NCI-H128 (cell line): ENCODE data around the gene RAD51D.
"Not testable (repeated sequence)": the region's sequence is repeated elsewhere in the genome, so short reads cannot be mapped to it uniquely, and the experiment has no call there.

ENCODE experiments used
- DNase-seq: peaks from one replicate; lab custom pipeline; 2025; ENCODE audit not compliant: unreplicated experiment; lab: John Stamatoyannopoulos, UW

The RAD51D gene

GRCh38 chr17:35095741-35096140 lies 23.9 kb downstream of the RAD51D start:
- DNase-seq: no peak

DNA sequence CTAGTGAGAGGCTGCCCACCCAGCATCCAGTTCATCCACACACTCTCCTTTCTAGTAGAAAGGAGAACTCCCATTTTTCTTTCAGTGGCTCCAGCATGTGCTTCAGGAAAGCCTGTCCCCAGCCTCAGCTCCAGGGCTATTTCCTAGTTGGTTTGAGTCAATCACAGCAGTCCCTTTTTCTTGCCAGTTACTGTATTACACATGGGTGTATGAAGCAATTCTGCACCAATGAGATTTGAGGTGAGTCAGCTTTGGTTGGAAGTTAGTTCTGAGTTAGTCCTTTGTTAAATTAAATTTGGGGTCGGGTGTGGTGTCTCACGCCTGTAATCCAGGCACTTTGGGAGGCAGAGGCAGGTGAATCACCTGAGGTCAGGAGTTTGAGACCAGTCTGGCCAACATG lies 24.8 kb downstream of the RAD51D start:
- DNase-seq: no peak

DNA sequence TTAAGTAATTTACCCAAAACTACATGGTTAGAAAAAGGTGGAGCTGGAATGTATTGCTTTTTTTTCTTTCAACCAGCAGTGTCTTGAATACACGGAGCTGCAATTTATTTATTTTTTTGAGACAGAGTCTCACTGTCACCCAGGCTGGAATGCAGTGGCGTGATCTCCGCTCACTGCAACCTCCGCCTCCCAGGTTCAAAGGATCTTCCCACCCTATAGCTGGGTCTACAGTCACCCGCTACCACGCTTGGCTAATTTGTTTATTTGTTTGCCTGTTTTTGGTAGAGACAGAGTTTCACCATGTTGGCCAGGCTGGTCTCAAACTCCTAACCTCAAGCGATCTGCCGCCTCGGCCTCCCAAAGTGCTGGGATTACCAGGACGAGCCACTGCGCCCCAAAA lies 29.0 kb downstream of the RAD51D start:
- not testable (repeated sequence) for DNase-seq

GRCh38 chr17:35089586-35090296 lies 29.9 kb downstream of the RAD51D start:
- no peak for DNase-seq

GRCh38 chr17:35088881-35089585 lies 30.6 kb downstream of the RAD51D start:
- DNase-seq: peak; percentile 17

DNA sequence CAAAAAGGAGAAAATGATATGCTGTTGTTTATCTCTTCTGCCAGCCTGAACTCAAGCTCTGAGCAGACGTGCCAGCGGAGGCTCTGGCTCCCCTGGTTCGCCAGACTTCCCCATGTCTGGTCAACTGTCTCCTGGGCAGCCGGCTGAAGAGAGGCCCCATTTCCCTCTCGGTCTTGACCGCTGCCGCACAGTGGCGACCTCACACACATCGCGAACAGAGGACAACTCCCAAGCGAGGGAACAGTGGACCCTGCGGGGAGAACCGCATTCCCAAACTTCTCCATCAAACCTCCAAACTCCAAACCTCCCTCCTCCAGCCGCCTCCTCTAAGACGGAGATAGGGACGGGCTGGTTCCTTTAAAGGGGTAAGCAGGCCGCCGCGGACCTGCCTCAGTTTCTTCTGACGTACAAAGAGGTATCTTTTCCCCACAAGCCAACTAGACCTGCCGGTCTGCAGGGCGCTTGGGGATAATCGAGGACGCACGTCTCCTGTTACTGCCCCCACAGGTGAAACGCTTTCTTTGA lies 31.2 kb downstream of the RAD51D start:
- DNase-seq: no peak

DNA sequence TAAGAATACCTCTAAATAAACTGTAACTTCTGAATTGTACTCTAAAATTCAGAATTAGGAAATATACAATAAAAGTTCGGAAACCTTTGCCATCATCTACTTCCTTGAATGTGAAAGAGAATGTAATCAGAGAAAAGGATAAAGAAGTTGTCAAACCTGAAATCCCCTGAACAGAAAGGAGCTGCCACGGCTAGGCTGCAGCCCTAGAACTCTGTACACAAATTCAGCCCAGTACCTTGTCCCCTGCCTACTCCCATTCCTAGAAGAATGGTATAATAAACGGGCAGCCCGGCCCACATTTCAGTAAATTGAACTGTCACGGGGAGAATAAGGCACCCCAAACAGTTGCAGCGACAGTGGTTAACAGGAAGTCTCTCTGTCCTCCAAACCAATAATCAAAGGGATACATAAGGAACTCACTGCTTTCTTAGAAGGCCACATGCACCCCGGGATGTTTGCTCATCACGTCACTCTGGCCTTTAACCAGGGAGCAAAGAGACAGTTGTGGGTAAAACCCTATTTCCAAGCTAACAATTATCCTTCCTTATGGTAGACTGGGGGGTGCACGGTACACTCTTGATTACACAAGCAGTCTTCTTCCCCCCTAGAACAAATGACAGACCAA lies 31.8 kb downstream of the RAD51D start:
- no peak for DNase-seq

- no peak for DNase-seq
Observed at GRCh38 chr17:35086931-35087573, 32.6 kb downstream of the RAD51D start.

GRCh38 chr17:35086164-35086563 lies 33.5 kb downstream of the RAD51D start:
- no peak for DNase-seq

GRCh38 chr17:35084987-35085386 lies 34.7 kb downstream of the RAD51D start:
- no peak for DNase-seq

DNA sequence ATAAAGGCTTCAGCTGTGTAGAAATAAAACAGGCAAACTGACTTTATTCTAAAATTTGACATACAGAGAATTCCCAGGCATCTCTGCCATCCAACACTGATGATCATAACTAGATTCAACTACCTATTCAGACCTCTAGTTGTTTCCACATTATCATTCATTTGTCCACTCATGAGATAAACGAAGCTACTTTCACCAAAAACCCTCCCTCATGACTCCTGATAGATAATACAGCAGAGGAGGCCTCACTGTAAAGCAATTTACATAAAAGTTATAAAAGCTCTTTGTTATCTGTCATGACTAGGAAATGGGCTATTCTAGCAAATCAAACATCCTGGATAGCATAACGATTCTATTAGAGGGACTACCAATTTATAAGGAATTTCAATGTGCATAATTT lies 36.6 kb downstream of the RAD51D start:
- DNase-seq: no peak

DNA sequence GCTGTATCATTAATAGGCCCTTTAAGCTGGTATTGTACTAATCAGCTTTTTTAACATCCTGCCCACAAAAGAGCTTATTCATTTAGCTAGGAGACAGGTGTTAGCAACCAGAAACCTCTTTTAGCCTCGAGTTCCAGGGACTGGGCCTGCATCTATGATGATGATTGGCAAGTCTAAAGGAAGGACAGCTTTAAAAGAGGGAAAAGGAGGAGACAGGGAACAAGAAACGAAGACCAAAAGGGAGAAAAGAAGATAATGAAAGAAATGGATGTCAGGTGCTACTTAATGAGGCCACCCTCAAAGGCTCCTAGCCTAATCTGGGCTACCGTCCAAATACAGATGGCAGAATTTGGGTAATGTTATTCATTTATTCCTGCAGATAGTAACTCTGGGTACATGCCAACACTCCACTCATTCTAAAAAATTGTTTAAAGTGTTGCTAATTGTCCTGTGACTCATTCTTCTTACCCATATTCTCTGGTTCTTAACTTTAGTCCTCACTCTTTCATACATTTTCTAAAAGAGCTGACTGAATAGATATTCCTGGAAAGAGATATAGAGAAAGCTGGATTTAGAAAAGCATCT lies 37.5 kb downstream of the RAD51D start:
- DNase-seq: no peak

GRCh38 chr17:35081638-35082037 lies 38.0 kb downstream of the RAD51D start:
- DNase-seq: no peak

DNA sequence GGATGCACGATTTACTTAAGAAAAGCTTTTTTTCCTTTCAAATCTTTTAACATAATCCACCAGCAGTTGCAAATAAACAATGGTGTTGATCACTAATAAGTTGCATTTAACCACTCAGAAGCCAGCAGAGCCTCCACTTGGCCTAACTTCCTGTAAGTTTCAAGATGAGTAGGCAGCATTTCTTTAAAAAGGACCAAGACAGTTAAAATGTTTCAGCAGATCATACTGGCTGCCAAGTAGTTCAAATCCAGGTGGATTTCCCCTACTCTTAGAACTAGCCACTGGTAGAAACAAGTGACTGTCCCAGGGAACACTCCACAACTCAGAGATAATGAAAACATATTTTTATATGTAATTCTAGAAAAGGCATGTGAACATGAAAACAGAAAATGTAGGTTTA lies 39.1 kb downstream of the RAD51D start:
- DNase-seq: no peak

DNA sequence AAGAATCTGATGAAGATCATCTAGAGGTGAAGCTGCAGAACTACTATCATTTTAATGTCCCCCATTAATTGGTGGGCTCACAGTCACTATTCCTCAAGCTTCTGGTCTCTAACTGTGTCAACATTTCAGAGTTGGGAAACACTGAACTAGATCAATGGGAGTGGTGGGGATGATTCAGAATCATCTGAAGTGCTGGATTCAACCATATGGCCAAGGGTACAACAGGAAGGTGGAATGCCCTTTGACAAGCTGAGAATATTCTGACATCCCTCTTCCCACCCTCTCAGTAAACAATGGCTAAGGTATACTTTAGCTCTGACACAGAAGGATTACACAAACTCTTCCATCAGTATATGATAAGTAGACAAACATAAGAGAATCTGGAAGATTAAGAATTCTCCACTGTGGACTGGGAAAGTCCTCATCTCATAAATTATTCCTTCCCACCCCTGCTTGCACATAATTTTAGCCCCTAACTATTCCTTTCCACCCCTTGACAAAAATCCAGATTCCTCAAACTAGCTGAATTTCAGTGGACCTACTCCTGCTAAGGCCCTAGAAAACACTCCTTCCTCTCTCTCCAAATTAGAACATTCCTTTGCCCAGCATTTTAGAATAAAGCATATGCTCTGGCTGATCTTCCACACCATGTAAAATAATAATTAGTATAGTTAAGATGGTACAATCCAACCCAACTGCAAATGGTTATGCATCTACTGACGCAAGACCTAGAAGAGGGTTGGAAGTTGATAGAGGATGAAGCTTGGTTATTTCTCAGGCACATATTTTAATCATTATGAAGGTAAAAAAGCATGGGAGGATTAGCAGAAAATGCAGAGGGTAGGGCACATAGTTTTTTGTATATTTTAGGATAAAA lies 39.9 kb downstream of the RAD51D start:
- DNase-seq: no peak

DNA sequence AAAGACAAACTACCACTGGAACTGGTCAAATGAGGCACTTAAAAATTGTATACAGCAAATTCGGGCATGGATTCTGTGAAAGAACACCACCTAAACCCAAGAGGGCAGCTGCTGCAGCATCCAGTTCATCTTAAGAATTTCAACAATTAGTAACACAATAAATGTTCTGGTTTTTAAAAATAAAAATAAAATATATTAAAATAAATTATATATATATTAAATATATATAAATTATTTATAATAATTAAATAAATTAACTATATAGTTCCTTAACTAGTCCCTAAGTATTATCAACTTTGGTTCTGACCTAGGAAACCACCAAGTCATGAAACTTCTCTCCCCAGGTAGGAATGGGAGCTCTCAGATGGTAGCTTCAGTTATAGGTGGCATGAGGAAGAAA lies 42.8 kb downstream of the RAD51D start:
- DNase-seq: no peak

- DNase-seq: no peak
Observed at GRCh38 chr17:35074711-35075707, 44.7 kb downstream of the RAD51D start.

DNA sequence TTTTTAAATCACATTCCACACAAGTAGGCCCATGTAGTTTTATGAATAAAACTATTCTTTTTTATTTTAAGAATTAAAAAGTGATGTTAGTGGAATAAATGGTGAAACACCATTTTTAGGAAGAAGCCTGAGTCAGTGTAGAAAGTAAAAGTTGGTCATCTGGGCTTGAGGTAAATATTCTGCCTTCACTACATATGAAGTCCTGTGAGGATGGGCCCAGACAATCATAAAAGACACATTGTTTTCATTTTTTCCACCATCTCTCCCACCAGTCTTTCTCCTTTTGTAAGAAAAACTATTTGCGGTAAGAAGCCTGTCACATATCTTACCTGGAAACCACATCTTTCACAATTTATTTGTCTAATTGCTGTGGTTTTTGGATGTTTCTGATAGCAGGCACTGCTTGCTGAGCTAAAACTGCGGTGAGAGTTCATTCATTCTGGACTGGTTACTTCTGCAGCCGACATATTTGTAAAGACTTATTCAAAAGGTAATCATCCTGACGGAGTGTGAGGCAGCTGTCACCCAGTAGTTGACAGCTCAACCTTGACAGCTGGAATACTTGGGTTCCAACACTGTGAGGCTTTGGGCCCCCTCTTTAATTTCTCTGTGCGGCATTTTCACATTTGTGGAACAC lies 45.6 kb downstream of the RAD51D start:
- no peak for DNase-seq
